Middle frontal gyrus (tissue), 1 donor: ENCODE measurements around the gene MFSD6L.
"Not testable (repeated sequence)": the region's sequence is repeated elsewhere in the genome, so short reads cannot be mapped to it uniquely, and the experiment has no call there.

Experiments
- DNase-seq: peaks from one replicate; pipeline ENCODE4 v3.0.0-alpha.2; 2015; ENCODE audit warnings: low spot score; ENCODE audit errors: extremely low spot score

The MFSD6L gene

DNA sequence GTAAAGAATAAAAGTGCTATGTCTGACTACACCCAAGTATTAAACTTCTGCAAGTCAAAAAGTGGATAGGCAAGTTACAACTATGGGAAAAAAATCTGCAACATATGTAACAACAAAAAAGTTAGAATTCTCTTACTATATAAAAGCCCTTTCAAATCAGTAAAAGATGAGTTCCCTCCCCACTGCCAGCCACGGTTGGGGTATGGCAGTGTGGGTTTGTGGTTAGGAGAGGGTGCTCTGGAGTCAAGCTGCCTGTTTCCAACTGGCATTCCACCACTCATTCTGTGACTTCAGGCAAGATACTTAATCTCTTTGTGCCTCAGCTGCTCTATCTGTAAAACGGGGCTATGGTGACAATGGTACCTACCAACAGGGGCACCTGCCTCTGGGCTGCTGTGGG, 26.6 kb upstream of the MFSD6L start:
- no peak for DNase-seq

- DNase-seq, result no peak
Measured at GRCh38 chr17:8823279-8823678, 24.1 kb upstream of the MFSD6L start.

DNA sequence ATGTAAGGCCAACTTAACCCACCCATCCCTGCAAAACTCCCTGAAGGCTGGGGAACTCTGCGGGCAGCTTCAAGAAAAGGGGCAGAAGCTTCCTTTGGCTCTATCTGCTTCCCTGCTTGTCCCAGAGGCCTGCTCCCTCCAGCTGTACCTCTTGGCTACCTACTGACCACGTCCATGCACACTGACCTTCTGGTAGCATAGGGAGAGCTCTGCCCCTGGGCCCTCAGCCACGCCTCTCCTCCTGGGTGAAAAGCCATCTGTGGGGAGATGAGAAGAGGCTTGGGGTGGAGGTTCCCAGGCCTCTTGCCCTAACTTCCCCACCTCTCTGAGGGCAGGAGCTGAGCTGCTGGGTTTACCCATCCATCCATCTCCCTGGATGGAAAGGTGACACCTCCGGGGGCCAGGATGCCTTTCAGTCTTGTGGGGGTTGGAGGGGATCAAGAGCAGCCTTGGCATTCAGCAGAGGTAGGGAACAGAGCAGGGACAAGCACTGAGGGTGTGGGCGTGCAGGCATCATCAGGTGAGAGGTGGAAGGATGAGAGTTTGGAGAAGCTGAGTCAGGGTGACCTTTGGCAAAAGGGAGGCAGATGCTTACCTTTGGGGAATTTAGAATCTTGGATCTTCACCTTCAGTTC, 23.4 kb upstream of the MFSD6L start:
- no peak for DNase-seq

- no peak for DNase-seq
Measured at GRCh38 chr17:8821446-8822105, 22.4 kb upstream of the MFSD6L start.

DNA sequence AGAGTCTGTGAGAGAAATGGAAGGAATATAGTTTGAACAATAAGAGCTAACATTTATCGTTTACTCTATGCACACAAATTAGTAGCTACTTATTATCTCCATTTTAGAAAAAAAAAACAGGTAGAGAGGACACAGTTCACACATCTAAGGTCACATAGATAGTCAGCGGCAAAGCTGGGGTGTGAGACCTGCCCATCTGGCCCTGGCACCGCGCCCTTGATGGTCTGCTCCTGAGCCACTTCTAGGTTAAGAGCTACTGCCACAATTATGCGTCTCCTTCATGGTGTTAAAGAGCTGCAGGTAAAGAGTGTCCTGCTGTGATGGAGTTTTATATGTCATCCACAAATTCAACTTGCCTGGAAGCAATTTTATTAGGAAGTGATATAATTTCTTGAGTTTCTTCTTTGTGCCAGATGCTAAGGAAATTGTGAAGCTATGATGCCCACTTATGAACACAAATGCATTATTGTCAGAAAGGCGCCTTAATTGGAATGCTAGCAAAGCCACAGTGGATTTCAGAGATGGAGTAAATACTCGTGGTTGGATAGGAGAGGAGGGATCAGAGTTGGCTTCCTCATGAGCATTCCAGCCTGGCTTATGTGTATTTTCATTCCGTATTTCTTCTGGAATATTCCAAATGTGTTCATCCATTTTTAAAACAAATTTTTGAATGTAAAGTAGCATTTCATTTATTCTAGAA, 21.3 kb upstream of the MFSD6L start:
- no peak for DNase-seq

DNA sequence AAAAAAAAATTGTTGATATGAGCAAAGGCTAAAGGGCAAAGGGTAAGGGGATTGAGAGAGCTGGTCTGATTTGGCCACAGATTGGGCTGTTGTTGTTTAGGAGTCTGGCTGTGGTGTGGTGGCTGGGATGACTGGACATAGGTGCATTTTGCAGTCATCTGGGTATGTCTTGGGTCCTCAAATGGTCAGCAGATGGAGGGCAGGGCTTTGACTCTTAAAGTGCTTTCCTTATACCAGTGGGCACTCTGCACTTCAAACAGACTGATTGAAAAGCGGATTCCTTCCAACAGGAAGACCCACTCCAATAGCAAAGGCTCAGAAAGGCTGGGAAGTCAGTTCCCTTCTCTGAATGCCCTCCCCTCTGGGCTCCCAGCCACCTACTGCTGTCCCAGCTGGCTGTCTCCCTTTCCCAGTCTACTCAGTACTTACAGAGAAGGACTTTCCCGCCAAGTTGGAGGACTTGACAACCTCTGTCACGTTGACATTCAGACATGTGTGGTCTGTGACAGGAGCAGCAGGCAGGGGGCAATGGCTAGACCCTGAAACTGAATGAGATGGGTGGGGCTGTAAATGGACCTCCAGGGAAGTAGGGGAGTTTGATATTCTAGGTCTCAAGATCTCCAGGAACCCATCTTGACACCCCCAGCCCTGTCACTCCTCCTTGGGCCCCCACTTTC, 19.6 kb upstream of the MFSD6L start:
- DNase-seq, result no peak

DNA sequence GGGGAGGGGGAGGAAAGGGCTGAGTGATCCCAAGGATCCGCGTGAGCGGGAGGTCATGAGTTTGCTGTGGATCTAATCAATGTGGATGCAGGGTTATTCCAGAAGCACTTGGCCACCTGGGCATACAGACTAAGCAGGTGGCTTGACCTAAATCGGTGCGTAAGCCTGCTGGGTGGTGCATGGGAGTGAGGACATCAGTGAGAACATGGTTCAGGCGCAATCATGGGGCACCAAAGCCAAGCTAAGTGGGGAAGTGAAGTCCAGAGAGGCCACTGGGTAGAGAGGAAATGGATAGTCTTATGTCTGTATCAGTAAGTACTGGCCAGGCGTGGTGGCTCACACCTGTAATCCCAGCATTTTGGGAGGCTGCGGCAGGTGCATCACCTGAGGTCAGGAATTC, 18.9 kb upstream of the MFSD6L start:
- no peak for DNase-seq

GRCh38 chr17:8806926-8807550, 7.9 kb upstream of the MFSD6L start:
- DNase-seq, result no peak

GRCh38 chr17:8806253-8806925, 7.2 kb upstream of the MFSD6L start:
- no peak for DNase-seq

DNA sequence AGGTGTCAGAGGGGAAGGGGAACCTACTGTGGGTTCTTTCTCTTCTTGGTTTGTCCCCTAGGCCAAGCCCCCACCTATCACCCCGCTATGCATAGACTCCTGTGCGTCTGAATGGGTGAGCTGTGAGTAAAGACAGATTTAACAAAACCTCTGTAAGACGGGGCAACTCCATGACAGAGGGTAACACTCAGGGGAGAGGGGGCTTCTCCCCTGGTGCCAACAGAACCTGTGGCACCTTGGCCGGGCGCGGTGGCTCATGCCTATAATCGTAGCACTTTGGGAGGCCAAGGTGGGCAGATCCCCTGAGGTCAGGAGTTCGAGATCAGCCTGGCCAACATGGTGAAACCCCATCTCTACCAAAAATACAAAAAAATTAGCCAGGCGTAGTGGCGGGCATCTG, 6.2 kb upstream of the MFSD6L start:
- DNase-seq, result not testable (repeated sequence)

DNA sequence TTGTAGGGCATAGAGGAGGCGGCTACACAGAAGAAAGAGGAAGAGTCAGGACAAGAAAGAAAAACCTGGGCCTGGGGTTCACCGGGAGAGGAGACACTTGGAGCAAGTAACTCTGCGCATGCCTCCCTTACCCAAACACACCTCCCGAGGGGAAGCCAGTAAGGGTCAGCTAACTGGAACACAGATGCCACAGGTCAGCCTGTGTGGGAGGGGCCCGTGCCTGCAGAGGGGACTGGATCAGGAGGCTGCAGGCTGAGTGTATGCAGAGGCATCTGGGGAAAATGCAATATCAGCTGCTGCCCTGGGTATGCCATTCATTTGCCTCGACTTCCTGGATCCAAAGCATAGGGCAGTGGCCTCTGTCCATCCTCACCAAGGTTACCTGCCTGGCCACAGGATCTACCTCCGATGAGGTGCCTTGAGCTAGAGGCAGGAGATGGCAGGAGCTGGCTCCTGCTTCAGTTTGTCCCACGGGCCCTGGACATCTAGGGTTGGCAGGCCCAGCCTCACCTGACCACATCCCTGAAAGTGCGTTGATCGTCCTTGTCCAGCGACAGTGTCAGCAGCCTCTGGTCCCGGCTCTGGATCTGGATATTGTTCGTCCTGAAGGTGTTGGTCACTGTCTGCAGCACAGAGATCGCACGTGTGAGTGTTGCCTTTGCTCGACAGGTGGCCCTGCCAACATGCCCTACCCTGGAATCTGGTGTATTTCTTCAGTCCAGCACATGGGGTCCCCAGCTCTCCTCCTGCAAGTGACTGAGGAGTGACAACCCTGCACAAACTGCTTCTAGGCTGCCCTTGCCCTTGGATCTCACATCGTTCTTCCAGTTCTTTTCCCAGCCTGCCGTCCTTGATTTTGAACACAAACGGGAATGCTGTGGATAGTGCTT, 4.6 kb upstream of the MFSD6L start:
- DNase-seq, result no peak

GRCh38 chr17:8801135-8801840, 2.1 kb upstream of the MFSD6L start:
- no peak for DNase-seq

DNA sequence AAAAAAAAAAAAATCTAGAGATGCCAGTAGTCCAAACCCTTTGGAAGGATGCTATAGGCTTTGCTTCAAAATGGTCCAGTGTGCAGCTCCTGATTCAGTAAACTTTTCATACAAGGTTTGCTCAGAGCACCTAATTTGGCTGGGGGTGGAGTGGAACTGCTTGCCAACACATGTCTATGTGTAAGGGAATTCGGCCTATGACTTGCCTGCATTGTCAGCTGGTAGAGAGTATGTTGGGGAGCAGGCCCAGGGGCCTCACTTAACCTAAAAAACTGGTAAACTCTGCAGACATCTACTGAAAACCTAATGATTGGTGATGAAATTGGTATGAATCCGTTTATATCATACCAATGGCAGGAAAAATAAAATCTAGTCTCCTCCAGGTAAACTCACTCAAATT, 1.5 kb upstream of the MFSD6L start:
- no peak for DNase-seq

DNA sequence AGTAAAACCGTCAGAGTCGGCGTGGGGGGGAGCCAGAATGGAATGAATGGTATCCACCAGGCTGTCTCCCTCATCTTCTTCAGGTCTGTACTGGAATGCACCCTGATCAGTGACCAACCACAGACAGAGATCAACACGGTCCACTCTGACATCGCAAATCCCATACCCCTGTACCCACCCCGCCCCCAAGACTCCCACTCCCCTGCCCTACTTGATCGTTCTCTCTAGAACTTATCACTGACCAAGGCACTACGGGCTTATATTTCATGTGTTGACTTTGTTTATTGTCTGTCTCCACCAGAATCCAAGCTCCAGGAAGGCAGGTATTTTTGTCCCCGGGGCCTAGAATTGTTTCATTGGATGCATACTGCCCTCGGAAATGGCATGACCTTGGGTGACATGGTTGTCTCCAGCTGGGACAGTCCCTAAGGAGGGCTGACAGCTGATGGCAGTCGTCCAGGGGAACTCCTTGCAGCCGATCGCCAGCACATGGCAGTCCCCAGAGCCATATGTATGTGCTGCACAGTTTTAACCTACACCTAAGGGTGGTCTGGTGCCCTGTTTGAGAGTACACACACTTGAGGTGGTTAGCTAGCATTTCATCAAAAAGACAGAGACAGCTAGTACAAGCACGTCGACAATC, 526 bp upstream of the MFSD6L start:
- DNase-seq, result no peak

DNA sequence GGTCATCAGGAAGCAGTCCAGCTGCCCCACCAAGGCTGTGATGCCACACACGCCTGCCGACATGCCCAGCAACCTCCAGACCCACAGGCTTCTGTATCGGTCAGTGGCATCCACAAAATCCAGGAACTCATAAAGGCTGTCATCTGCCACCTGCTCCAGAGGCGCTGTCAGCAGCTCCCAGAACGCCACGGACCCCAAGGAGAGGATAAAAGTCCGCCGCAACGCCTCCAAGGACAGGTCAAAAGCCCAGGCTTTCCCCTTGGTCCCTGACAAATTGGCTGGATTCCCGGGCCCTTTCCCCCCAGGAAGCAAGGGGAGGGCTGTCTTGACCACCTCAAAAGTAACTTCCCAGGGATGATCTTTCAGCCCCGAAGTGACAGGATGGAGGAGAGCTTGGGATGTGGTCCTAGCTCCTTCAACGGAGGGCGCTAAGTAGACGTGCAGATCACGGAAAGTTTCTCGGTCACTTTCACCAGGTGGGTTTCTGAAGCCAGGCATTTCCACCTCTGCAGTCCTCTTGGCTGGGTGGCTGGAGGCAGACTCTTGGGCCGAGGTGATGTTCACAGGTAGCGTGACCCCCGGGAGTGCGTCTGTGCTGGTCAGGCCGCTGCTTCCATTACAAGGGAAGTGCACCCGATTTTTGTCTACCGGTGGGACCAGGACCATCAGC, 854 bp downstream of the MFSD6L start:
- DNase-seq, result no peak

DNA sequence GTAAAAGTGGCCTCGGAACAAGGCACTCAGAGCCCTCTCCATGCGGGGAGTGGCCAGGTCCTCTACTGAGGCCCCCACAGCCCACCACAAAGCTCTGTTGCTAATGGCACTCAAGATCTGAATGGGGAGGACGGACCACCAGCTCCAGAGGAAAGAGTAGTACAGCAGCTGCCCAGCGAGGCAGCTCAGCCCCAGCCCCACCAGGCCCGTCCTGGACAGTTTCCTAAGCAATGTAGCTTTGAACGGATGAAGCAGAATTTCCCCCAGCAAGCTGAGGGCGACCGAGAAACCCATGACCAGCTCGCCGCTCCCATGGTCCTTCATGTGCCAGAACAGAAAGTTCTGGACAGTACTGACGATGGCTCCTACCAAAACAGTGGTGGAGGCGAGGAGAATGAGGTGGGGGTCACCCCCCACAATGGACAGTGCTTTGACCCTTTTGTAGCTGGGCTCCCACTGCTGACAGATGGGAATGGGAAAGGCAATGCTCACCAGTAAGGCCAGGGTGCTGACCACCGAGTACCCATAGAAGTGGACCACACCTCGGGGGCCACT, 1.5 kb downstream of the MFSD6L start:
- no peak for DNase-seq

DNA sequence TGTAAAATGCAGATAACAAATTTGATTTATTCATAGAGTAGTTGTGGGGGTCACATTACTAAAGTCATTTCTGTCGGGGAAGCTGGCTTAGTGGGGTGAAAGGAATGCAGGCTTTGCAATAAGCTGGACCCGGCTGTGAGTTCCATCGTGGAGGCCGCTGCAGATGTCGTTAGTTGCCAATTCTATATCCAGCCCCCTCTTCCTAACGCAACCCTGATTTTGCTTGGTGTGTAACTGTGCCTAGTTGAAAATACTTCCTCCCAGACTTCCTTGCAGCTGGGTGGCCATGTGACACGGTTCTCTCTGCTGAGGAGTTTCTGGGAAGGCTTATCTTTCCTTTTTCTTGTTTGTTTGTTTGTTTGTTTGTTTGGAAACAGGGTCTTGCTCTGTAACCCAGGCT, 4.5 kb downstream of the MFSD6L start:
- no peak for DNase-seq

DNA sequence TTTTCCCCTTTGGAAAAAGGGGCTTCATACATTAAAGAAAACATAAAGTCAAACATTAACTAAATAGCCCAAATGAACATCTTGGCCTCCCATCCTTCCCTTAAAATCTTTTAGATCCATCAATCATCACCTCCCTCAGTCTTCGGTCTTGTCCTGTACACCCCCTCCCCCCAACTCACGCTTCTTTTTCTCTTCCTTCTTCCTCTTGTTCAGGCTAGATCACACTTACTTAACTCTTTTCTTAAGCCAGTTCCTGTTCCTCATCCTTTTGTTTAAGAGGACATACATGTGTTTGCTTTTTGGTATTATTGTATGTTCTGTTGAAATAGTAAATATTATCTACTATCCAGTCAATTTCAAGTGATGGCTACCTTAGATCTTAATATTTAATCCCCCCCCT, 5.5 kb downstream of the MFSD6L start:
- DNase-seq, result no peak
